SU-DHL-6 (cell line): ENCODE results near the gene KLHL29.
"Not testable (repeated sequence)": the region's sequence is repeated elsewhere in the genome, so short reads cannot be mapped to it uniquely, and the experiment has no call there.

Experiments used
- H2AFZ ChIP-seq: fragments of 200-600 bp; sonication (generic); 2 replicates; pipeline ENCODE4 v1.6.1; 2014; ENCODE audit warnings: low read depth, mild to moderate bottlenecking, moderate library complexity, mixed read lengths, antibody characterized with exemption, low read length; ENCODE audit not compliant: severe bottlenecking
- H3F3A ChIP-seq: fragments of 200-600 bp; shearing (Covaris generic); 2 replicates; pipeline ENCODE4 v1.6.0; 2016; ENCODE audit warnings: antibody characterized with exemption, mild to moderate bottlenecking; ENCODE audit not compliant: insufficient read depth
- H3K27ac ChIP-seq: fragments of 200-600 bp; sonication (generic); 2 replicates; pipeline ENCODE4 v1.5.1; 2016; ENCODE audit warnings: low read depth, mild to moderate bottlenecking, low read length, moderate library complexity, mixed read lengths
- H3K27me3 ChIP-seq: fragments of 200-600 bp; sonication (generic), shearing (Covaris generic); 2 replicates; pipeline ENCODE4 v1.6.0; 2014; ENCODE audit warnings: mild to moderate bottlenecking, low read length
- H3K36me3 ChIP-seq: fragments of 200-600 bp; sonication (generic); 2 replicates; pipeline ENCODE4 v1.6.1; 2014; ENCODE audit warnings: mild to moderate bottlenecking, low read length, mixed read lengths
- H3K4me2 ChIP-seq: fragments of 300-600, 200-600 bp; shearing (Covaris generic), sonication (generic); 2 replicates; pipeline ENCODE4 v1.6.0; 2014; ENCODE audit warnings: low read length, low read depth, mild to moderate bottlenecking; ENCODE audit not compliant: poor library complexity, severe bottlenecking
- H3K4me3 ChIP-seq: fragments of 200-600 bp; sonication (generic); 2 replicates; pipeline ENCODE4 v1.5.1; 2014; ENCODE audit warnings: antibody characterized with exemption, low read length, mild to moderate bottlenecking, mixed read lengths; ENCODE audit not compliant: insufficient read depth, poor library complexity, severe bottlenecking
- H3K79me2 ChIP-seq: fragments of 200-600 bp; sonication (generic); 2 replicates; pipeline ENCODE4 v1.6.1; 2014; ENCODE audit warnings: mild to moderate bottlenecking, low read length, moderate library complexity; ENCODE audit not compliant: insufficient read depth
- H3K9ac ChIP-seq: fragments of 200-600 bp; sonication (generic); 2 replicates; pipeline ENCODE4 v1.7.0; 2014; ENCODE audit warnings: mild to moderate bottlenecking, low read length
- H3K9me2 ChIP-seq: fragments of 200-600 bp; sonication (generic); replicated peaks from 2 replicates; pipeline ENCODE4 v1.6.1; 2014; ENCODE audit warnings: low read length; ENCODE audit not compliant: insufficient read depth
- H3K9me3 ChIP-seq: fragments of 200-600 bp; sonication (generic); 2 replicates; pipeline ENCODE4 v1.6.1; 2014; ENCODE audit warnings: low read length, mixed read lengths; ENCODE audit not compliant: insufficient read depth
- H4K20me1 ChIP-seq: fragments of 200-600 bp; sonication (generic); 2 replicates; pipeline ENCODE4 v1.6.1; 2014; ENCODE audit warnings: low read depth, mild to moderate bottlenecking, antibody characterized with exemption, low read length, moderate library complexity, mixed read lengths
- CTCF ChIP-seq: fragments of 200-600 bp; sonication (generic); IDR thresholded peaks from one replicate; pipeline ENCODE4 v1.5.1; 2017; ENCODE audit warnings: antibody characterized with exemption, mild to moderate bottlenecking, low read length, moderate library complexity; ENCODE audit not compliant: insufficient read depth, poor library complexity, severe bottlenecking
- EZH2phosphoT487 ChIP-seq: fragments of 200-600 bp; sonication (generic), shearing (Covaris generic); conservative IDR thresholded peaks from 2 replicates; pipeline ENCODE4 v1.6.1; 2018; ENCODE audit warnings: mild to moderate bottlenecking, antibody characterized with exemption, low read length, moderate library complexity, mixed read lengths

The KLHL29 gene

GRCh38 chr2:23388756-23389514 is 4.0 kb downstream of the KLHL29 start:
- H3K27ac ChIP-seq = no peak overlapping the region
- no peak overlapping the region for H3K4me2 ChIP-seq
- no peaks in the 10 kb centered on the region for H4K20me1 ChIP-seq
- no peak overlapping the region for H2AFZ ChIP-seq
- no peak overlapping the region for H3K9ac ChIP-seq
- no peak for TF ChIP-seq EZH2phosphoT487
- TF ChIP-seq CTCF = no peak
- no peaks in the 10 kb centered on the region for H3K9me3 ChIP-seq
- H3K36me3 ChIP-seq = no peaks in the 10 kb centered on the region
- no peaks in the 10 kb centered on the region for H3K9me2 ChIP-seq
- H3K27me3 ChIP-seq = no peaks in the 10 kb centered on the region
- no peaks in the 10 kb centered on the region for H3F3A ChIP-seq
- H3K79me2 ChIP-seq = no peaks in the 10 kb centered on the region
- no peak overlapping the region for H3K4me3 ChIP-seq

GRCh38 chr2:23390152-23390551 is 5.2 kb downstream of the KLHL29 start:
- no peaks in the 10 kb centered on the region for H3K79me2 ChIP-seq

GRCh38 chr2:23391237-23391736 is 6.3 kb downstream of the KLHL29 start:
- H3K9me3 ChIP-seq, H3K36me3 ChIP-seq, H3K27ac ChIP-seq, H3K9ac ChIP-seq, H3K9me2 ChIP-seq, H3F3A ChIP-seq, H3K4me3 ChIP-seq, H3K27me3 ChIP-seq, H3K79me2 ChIP-seq, H4K20me1 ChIP-seq, H3K4me2 ChIP-seq, H2AFZ ChIP-seq: not testable (repeated sequence)

More at GRCh38 chr2:23390152-23390551, 5.2 kb downstream of the KLHL29 start:
- H3K9me3 ChIP-seq = no peaks in the 10 kb centered on the region
- no peaks in the 10 kb centered on the region for H3K9me2 ChIP-seq
- H3K27me3 ChIP-seq = no peaks in the 10 kb centered on the region
- no peaks in the 10 kb centered on the region for H3F3A ChIP-seq
- no peak overlapping the region for H3K4me2 ChIP-seq
- no peaks in the 10 kb centered on the region for H4K20me1 ChIP-seq
- no peak for TF ChIP-seq EZH2phosphoT487
- no peak for TF ChIP-seq CTCF
- H3K27ac ChIP-seq = no peak overlapping the region
- H3K36me3 ChIP-seq = no peaks in the 10 kb centered on the region
- no peak overlapping the region for H3K4me3 ChIP-seq
- no peak overlapping the region for H2AFZ ChIP-seq
- no peak overlapping the region for H3K9ac ChIP-seq

GRCh38 chr2:23393722-23394121 is 8.7 kb downstream of the KLHL29 start:
- Histone ChIP-seq H3K79me2 (no peaks in the 10 kb centered on the region), H2AFZ (no peak overlapping the region), H3K4me2 (no peak overlapping the region), H3K27ac (no peak overlapping the region), H3K9ac (no peak overlapping the region), H3K27me3 (no peaks in the 10 kb centered on the region), H3K4me3 (no peak overlapping the region), H4K20me1 (no peaks in the 10 kb centered on the region), H3F3A (no peaks in the 10 kb centered on the region), H3K9me2 (no peaks in the 10 kb centered on the region), H3K36me3 (no peaks in the 10 kb centered on the region), H3K9me3 (no peaks in the 10 kb centered on the region)
- TF ChIP-seq CTCF = no peak
- TF ChIP-seq EZH2phosphoT487 = no peak
